ENCODE data around the gene CELF1.
"Not testable (repeated sequence)": the region's sequence is repeated elsewhere in the genome, so short reads cannot be mapped to it uniquely, and the experiment has no call there.

Gene CELF1

GRCh38 chr11:47536915-47537314 lies 16.0 kb downstream of the CELF1 start:
- no peak for DNase-seq

DNA sequence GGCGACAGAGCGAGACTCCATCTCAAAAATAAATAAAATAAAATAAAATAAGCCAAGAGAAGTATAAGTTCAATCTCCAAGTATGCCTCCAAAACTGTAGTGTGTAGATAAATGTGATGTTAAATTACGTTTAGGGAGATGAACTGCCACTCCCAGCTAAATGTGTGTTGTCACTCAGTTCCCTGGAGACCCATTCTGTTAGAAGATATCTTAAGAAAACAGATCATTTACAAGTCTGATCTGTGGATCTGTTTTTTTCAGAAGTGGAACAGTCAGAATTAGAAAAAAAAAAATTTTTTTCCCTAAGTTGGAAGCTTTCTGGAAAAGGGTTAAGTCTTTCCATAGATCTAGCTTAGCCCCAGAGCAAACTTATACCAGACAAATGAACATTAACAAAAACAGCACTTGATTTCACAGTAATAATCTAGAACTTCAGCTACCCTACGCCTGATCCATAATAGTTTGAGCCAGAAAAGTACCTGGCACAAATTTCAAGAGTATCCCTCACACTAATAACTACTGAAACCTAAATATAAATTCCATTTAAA lies 18.2 kb downstream of the CELF1 start:
- no peak for DNase-seq

GRCh38 chr11:47533690-47534151 lies 19.2 kb downstream of the CELF1 start:
- no peak for DNase-seq

DNA sequence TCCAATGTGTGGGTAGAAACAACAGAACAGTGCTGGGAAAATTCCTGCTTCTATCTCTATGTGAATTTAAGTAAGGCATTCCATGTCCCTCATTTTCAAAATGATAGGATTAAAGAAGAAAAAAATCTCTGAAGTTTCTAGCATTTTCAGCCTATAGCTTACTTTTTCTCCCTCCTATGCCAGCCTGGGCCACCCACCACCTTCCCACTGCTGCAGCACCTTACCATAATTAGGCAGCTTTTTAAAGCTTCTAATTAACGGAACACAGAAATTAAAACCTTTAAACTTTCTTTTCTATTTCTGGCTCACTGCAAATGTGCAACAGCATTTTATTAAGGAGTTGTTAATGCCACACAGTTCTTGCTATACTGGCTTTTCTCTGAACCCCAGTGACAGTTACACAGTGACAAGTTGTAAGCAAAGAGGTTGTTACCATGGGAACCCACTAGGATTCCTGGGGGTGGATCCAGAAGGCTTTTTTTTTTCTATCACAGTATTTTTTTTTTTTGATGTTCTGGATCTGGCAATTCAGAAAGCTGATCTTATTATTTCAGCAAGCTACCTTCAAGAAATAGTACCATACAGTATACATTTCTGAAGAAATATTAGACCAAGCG lies 20.2 kb downstream of the CELF1 start:
- no peak for DNase-seq

- no peak for DNase-seq
Measured at GRCh38 chr11:47531666-47532065, 21.3 kb downstream of the CELF1 start.

- DNase-seq: not testable (repeated sequence)
Measured at GRCh38 chr11:47530721-47531120, 22.2 kb downstream of the CELF1 start.

GRCh38 chr11:47529951-47530350 lies 23.0 kb downstream of the CELF1 start:
- DNase-seq: no peak

- DNase-seq: no peak
Measured at GRCh38 chr11:47527186-47527585, 25.7 kb downstream of the CELF1 start.

- DNase-seq: not testable (repeated sequence)
Measured at GRCh38 chr11:47526032-47526431, 26.9 kb downstream of the CELF1 start.

DNA sequence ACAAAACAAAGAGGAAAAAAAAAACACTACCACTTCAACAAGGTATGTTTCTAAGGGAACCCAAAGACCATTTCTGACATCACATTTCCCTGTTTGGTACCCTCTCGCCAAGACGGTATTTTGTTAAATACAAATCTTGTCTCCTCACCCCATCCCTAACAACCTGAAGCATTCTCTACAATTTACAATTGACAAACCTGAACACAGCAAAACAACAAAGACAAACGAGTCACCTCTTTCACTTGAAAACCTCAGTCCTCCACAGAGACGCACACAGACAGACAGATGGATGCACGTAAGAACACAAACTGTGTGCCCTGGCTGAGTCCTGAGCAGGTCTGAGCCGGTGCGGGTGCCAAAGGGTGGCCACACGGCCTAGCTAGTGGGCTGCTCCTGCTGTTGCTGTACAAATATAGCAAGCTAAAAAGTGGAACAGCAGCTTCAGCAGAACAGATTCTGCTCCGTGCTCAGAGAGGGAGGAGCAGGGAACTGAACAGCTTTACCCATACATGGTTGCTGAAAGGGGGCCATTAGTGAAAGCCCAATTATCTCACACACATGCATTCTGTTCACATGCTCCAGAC lies 28.5 kb downstream of the CELF1 start:
- DNase-seq: no peak

GRCh38 chr11:47523490-47524225 lies 29.3 kb downstream of the CELF1 start:
- DNase-seq: peak in 1 of 2 donors; percentile 65

DNA sequence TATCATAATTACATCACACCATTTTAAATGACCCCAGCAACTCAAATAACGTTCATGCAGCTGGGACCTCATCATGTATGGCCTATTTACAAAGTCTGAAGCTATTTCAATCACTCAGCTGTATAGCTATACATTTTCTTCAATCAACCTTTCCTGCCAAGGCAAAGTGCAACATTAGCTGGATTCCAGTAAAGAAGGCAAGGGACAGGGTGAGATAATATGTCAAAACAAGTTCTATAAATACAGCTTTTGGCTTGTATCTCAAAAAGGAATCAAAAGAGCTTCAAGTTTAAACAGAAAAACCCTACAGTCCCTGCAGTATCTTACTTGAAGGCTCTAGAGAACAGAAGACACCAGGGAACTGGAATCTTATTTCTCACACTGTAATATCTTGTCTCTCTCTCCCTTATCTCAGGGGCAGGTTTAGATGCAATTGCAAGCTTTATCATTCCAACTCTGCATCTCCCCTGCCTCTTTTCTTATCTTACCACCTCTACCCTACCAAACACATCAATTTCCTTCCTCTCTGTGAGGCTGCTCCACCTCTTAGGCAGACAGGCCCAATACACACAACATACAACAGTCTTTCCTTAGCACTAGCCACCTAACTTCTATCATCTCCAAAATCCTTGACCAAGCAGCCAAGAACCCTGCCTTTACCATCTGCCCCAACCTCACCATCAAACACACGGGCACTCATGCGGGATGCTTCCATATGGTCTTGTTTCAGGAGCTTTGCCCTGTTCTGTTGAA lies 34.5 kb downstream of the CELF1 start:
- DNase-seq: no peak

DNA sequence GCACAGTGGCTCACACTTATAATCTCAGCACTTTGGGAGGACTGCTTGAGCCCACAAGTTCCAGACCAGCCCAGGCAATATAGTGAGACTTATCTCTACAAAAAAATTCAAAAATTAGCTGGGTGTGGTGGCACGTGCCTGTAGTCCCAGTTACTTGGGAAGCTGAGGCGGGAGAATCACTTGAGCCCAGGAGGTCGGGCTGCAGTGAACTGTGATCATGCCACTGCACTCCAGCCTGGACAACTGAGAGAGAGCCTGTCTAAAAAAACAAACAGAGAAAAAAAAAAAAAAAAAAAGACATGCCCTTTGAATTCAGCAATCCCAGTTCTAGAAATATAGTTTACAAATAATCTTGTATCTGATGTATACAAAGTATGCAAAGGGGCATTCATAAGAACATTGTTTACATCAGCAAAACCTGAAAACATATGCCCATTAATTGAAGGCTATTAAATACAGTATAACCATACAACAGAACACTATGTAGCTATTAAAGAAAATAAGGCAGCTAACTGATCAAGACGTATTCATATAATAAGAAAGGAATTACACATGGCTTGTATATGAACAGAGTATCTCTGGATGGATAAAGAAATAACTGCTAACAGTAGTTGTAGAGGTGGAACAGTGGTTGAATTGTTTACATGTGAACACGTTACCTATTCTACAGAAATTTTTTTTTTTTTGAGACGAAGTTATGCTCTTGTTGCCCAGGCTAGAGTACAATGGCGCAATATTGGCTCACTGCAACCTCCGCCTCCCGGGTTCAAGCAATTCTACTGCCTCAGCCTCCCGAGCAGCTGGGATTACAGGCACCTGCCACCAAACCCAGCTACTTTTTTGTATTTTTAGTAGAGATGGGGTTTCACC lies 35.7 kb downstream of the CELF1 start:
- DNase-seq: no peak

DNA sequence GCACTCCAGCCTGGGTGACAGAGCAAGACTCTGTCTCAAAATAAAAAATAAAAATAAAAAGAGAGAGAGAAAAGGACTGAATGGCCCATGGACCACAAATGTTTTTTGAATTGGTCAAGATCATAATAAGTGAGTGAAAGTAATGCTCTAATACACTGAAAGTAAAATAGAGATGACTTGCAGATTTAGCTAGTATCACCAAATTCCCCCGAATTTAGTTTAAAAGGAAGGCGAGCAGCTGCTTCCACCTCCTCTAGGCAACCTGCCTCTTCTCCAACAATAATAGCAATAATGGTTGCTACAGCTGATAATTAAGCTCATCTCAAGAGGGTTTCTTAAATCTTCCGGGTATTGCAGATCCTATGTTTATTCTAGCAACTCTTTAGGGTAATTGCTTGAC lies 36.8 kb downstream of the CELF1 start:
- no peak for DNase-seq

DNA sequence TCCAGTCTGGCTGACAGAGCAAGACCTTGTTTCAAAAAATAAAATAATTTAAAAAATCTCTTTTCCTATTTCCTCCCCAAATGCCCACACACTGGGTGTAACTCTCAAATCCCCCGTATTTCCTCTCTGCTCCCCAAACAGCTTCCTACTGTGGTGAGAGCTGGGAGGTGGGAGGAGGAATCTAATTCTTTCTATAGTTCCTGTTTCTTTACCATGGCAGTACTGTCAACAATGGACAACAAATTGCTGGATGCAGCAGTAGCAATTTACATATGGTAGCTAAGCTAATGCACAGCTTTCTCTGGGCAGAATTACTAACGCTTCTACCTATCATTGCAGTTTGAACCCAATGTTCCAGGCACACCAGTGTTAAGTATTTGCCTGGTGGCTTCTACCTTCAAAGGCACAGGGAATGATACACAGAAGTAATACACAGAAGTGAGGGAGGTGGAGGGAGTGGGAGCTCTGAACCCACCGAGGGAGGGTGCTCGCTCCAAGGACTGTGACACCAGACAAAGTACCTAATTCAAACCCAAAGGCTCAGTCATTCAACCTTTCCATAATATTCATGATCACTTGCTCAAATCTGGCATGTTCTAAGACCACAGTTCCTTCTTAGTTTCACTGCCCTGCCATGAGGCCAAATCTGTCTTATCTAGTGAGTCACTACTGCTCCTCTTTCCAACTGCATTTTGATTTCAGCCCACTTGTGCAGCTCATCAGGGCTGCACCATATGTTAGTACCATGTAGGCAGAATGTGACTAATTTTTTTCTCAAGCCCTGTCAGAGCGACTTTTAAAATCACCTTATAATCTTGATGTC lies 37.9 kb downstream of the CELF1 start:
- peak; percentile 39 to 65 for DNase-seq

GRCh38 chr11:47512701-47513100 lies 40.2 kb downstream of the CELF1 start:
- DNase-seq: no peak

GRCh38 chr11:47511917-47512316 lies 41.0 kb downstream of the CELF1 start:
- DNase-seq: no peak

GRCh38 chr11:47510209-47510608 lies 42.7 kb downstream of the CELF1 start:
- no peak for DNase-seq

GRCh38 chr11:47509077-47509536 lies 43.8 kb downstream of the CELF1 start:
- DNase-seq: no peak

- DNase-seq: no peak
Measured at GRCh38 chr11:47508240-47508957, 44.5 kb downstream of the CELF1 start.

Data from bone marrow (tissue), 2 donors.